LoVo (cell line): ENCODE results near the gene PFN3.
A peak's percentile ranks its signal among the peaks of the same experiment; 100 is the strongest.

ENCODE experiments used
- DNase-seq: peaks from one replicate; pipeline ENCODE4 v3.0.0-alpha.2; 2016; ENCODE audit warnings: low spot score

PFN3 gene

GRCh38 chr5:177437623-177438022 lies 37.2 kb upstream of the PFN3 start:
- DNase-seq: no peak

GRCh38 chr5:177435847-177436536 lies 35.5 kb upstream of the PFN3 start:
- no peak for DNase-seq

GRCh38 chr5:177434942-177435738 lies 34.7 kb upstream of the PFN3 start:
- no peak for DNase-seq

- DNase-seq: no peak
These were observed 34.0 kb upstream of the PFN3 start for GRCh38 chr5:177434437-177434836.

- DNase-seq: no peak
These were observed 33.3 kb upstream of the PFN3 start for GRCh38 chr5:177433658-177434217.

- no peak for DNase-seq
These were observed 32.6 kb upstream of the PFN3 start for GRCh38 chr5:177432839-177433657.

- DNase-seq: no peak
These were observed 31.8 kb upstream of the PFN3 start for GRCh38 chr5:177432143-177432838.

- DNase-seq: no peak
These were observed 31.1 kb upstream of the PFN3 start for GRCh38 chr5:177431317-177432142.

- DNase-seq: no peak
These were observed 30.5 kb upstream of the PFN3 start for GRCh38 chr5:177430972-177431316.

- no peak for DNase-seq
These were observed 29.9 kb upstream of the PFN3 start for GRCh38 chr5:177430140-177430951.

- no peak for DNase-seq
These were observed 29.0 kb upstream of the PFN3 start for GRCh38 chr5:177429248-177430040.

- no peak for DNase-seq
These were observed 28.2 kb upstream of the PFN3 start for GRCh38 chr5:177428574-177429217.

- DNase-seq: no peak
These were observed 27.6 kb upstream of the PFN3 start for GRCh38 chr5:177427919-177428573.

GRCh38 chr5:177427211-177427822 lies 26.9 kb upstream of the PFN3 start:
- no peak for DNase-seq

GRCh38 chr5:177426566-177427210 lies 26.2 kb upstream of the PFN3 start, which contains the start of gene GRK6:
Gene GRK6 (plus strand): TSS chr5:177426676. CDS start chr5:177426846, 170 bp downstream.
- DNase-seq: peak; percentile 24

- peak; percentile 100 for DNase-seq
These were observed 25.5 kb upstream of the PFN3 start for GRCh38 chr5:177425801-177426565.
